Measurements from ENCODE around the gene ESPN.

GRCh38 chr1:6475381-6476133 lies 51.0 kb downstream of the ESPN start:
- TF ChIP-seq POLR2A (IDR thresholded peaks at IDR 0.05; ENCODE audit: low read depth, low read length), result no peak
- TF ChIP-seq TAF1 (IDR thresholded peaks at IDR 0.05; ENCODE audit: low read depth, low read length), result no peak
- no peak for TF ChIP-seq PAX5 (IDR thresholded peaks at IDR 0.05; ENCODE audit: insufficient read depth, low read length, severe bottlenecking)
- no peak for TF ChIP-seq POLR2AphosphoS5 (IDR thresholded peaks at IDR 0.05; ENCODE audit: low read depth, low read length)

Measured in GM12891 (cell line).